Smooth muscle cell (in vitro differentiated cells): ENCODE results near the gene RNF133. TPM values are rescaled to one million over a fixed set of nuclear protein-coding genes. Genes with fewer than 3 reads are reported as not detected.

Experiments used
- DNase-seq: peaks from one replicate; lab custom pipeline; 2025; ENCODE audit not compliant: unreplicated experiment; lab: John Stamatoyannopoulos, UW
- H2AFZ ChIP-seq: fragments of 200-600 bp; sonication (generic); 2 replicates; pipeline ENCODE4 v1.6.0; 2016; ENCODE audit warnings: antibody characterized with exemption, low read depth, mild to moderate bottlenecking
- H3F3A ChIP-seq: fragments of 200-600 bp; sonication (generic); 2 replicates; pipeline ENCODE4 v1.6.0; 2017; ENCODE audit warnings: antibody characterized with exemption, low read depth
- H3K27ac ChIP-seq: fragments of 200-600 bp; sonication (generic); 2 replicates; pipeline ENCODE4 v1.5.1; 2016; ENCODE audit warnings: low read depth, mild to moderate bottlenecking
- H3K27me3 ChIP-seq: fragments of 200-600 bp; sonication (generic); 2 replicates; pipeline ENCODE4 v1.6.1; 2016; ENCODE audit warnings: low read depth, mild to moderate bottlenecking
- H3K36me3 ChIP-seq: fragments of 200-600 bp; sonication (generic); 2 replicates; pipeline ENCODE4 v1.5.1; 2016; ENCODE audit warnings: low read depth
- H3K4me1 ChIP-seq: fragments of 200-600 bp; sonication (generic); 2 replicates; pipeline ENCODE4 v1.5.1; 2016; ENCODE audit warnings: low read depth
- H3K4me2 ChIP-seq: fragments of 200-600 bp; sonication (generic); 2 replicates; pipeline ENCODE4 v1.6.0; 2016; ENCODE audit warnings: mild to moderate bottlenecking
- H3K4me3 ChIP-seq: fragments of 200-600 bp; sonication (generic); 2 replicates; pipeline ENCODE4 v1.5.1; 2016; ENCODE audit warnings: mild to moderate bottlenecking
- H3K79me2 ChIP-seq: fragments of 200-600 bp; sonication (generic); 2 replicates; pipeline ENCODE4 v1.6.0; 2016; ENCODE audit warnings: low read depth, mild to moderate bottlenecking
- H3K9ac ChIP-seq: fragments of 200-600 bp; sonication (generic); 2 replicates; pipeline ENCODE4 v1.6.0; 2016; ENCODE audit warnings: low read depth
- H3K9me3 ChIP-seq: fragments of 200-600 bp; sonication (generic); replicated peaks from 2 replicates; pipeline ENCODE4 v1.5.1; 2016; ENCODE audit warnings: low read depth
- H4K20me1 ChIP-seq: fragments of 200-600 bp; sonication (generic); 2 replicates; pipeline ENCODE4 v1.6.0; 2016; ENCODE audit warnings: low read depth
- CTCF ChIP-seq: fragments of 200-600 bp; sonication (generic); IDR thresholded peaks from 2 replicates; pipeline ENCODE4 v1.5.1; 2017; ENCODE audit warnings: borderline replicate concordance, mild to moderate bottlenecking, antibody characterized with exemption; ENCODE audit not compliant: insufficient read depth, poor library complexity, severe bottlenecking
- WGBS: methylation state at CpG from one replicate; pipeline ENCODE4 v1.1.7; 2016; ENCODE audit warnings: low lambda C conversion rate; 5-methylcytosine and 5-hydroxymethylcytosine counted together
- polyA plus RNA-seq: library from polyadenylated mRNA; unstranded; fragments of >200 nt; fragmentation: Nextera tagmentation; extraction: Ambion mirVana; gene quantifications from 2 replicates; pipeline ENCODE4 v1.2.1, GENCODE V29; 2016
- small RNA-seq: library from RNA; depleted of rRNA; stranded (forward); fragments of <200 nt; gene quantifications from one replicate; pipeline ENCODE3, GENCODE V24; 2014
- total RNA-seq: library from RNA; depleted of rRNA; stranded (reverse); fragments of >200 nt; gene quantifications from 2 replicates; pipeline ENCODE4 v1.2.3, GENCODE V29; 2014

The RNF133 gene
- total and polyA plus RNA-seq, 2 experiments from 2014 or later: 0.36 TPM; not detected in 1

GRCh38 chr7:122651451-122651850, 47.5 kb downstream of the RNF133 start:
- H3K4me1 ChIP-seq: no peaks in the 10 kb centered on the region
- H3F3A ChIP-seq: no peaks in the 10 kb centered on the region
- peak overlapping the region; percentile 22 for H3K4me2 ChIP-seq
- H3K9me3 ChIP-seq: no peaks in the 10 kb centered on the region
- 15% methylated on average over 2 of the region's 2 CpGs for WGBS
- H3K27ac ChIP-seq: no peak overlapping the region
- no peaks in the 10 kb centered on the region for H3K36me3 ChIP-seq
- TF ChIP-seq CTCF: no peak
- H2AFZ ChIP-seq: no peak overlapping the region
- H4K20me1 ChIP-seq: no peaks in the 10 kb centered on the region
- no peak for DNase-seq
- H3K4me3 ChIP-seq: no peak overlapping the region
- H3K79me2 ChIP-seq: no peaks in the 10 kb centered on the region
- H3K27me3 ChIP-seq: no peaks in the 10 kb centered on the region
- H3K9ac ChIP-seq: no peak overlapping the region

Small RNA genes lying within 50 kb of the gene (small RNA-seq; reads per million reads assigned to genes)
- not detected for gene AC006463.1

Other genes starting within 250 kb of the RNF133 start
- 0.36 TPM in 1 of 2 replicates, not detected in the other for gene RNF148, start 3.8 kb upstream of the RNF133 start, total RNA-seq
- gene RNF148, start 3.8 kb upstream of the RNF133 start, polyA plus RNA-seq: not detected in 2 replicates
- 15.6 and 21.2 TPM in 2 replicates for gene CADPS2, start 187.3 kb upstream of the RNF133 start, total RNA-seq
- 7.3 and 8.5 TPM in 2 replicates for gene CADPS2, start 187.3 kb upstream of the RNF133 start, polyA plus RNA-seq